Esophagus muscularis mucosa (tissue), 3 donors: ENCODE measurements around the gene SERPINB6.
"Not testable (repeated sequence)": the region's sequence is repeated elsewhere in the genome, so short reads cannot be mapped to it uniquely, and the experiment has no call there.

ENCODE experiments used
- EP300 ChIP-seq: sonication (generic); formaldehyde crosslinking; IDR thresholded peaks from one replicate; pipeline ENCODE4 v1.6.1; 2017; ENCODE audit warnings: antibody characterized with exemption
- TF ChIP-seq, protein P1 (sequence below), 3 experiments: fragments of 200-600 bp in 2 of 3; fragments of 450-650 bp in 1 of 3; sonication (generic) in 2 of 3; IDR thresholded peaks; one replicate each; pipeline ENCODE4 v1.5.1; 2017 to 2019; ENCODE audit warnings: antibody characterized with exemption in 3 of 3, mild to moderate bottlenecking in 2 of 3, moderate library complexity in 1 of 3

DNA sequence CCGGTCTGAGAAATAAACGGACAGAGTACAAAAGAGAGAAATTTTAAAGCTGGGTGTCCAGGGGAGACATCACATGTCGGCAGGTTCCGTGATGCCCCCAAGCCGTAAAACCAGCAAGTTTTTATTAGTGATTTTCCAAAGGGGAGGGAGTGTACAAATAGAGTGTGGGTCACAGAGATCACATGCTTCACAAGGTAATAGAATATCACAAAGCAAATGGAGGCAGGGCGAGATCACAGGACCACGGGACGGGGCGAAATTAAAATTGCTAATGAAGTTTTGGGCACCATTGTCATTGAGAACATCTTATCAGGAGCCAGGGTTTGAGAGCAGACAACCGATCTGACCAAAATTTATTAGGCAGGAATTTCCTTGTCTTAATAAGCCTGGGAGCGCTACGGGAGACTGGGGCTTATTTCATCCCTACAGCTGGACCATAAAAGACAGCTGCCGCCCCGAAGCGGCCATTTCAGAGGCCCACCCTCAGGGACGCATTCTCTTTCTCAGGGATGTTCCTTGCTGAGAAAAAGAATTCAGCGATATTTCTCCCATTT, 37.4 kb upstream of the SERPINB6 start:
- TF ChIP-seq, protein P1, sequence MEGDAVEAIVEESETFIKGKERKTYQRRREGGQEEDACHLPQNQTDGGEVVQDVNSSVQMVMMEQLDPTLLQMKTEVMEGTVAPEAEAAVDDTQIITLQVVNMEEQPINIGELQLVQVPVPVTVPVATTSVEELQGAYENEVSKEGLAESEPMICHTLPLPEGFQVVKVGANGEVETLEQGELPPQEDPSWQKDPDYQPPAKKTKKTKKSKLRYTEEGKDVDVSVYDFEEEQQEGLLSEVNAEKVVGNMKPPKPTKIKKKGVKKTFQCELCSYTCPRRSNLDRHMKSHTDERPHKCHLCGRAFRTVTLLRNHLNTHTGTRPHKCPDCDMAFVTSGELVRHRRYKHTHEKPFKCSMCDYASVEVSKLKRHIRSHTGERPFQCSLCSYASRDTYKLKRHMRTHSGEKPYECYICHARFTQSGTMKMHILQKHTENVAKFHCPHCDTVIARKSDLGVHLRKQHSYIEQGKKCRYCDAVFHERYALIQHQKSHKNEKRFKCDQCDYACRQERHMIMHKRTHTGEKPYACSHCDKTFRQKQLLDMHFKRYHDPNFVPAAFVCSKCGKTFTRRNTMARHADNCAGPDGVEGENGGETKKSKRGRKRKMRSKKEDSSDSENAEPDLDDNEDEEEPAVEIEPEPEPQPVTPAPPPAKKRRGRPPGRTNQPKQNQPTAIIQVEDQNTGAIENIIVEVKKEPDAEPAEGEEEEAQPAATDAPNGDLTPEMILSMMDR (IDR thresholded peaks at IDR 0.05) = not testable (repeated sequence)
- TF ChIP-seq EP300 = not testable (repeated sequence)
